LNCAP (cell line): ENCODE data around the gene FAM149B1.

Source experiments
- TF ChIP-seq, protein P1 (sequence below): fragments of 450-650 bp; IDR thresholded peaks from 2 replicates; pipeline ENCODE4 v1.5.1; 2017; ENCODE audit warnings: mild to moderate bottlenecking

FAM149B1 gene

DNA sequence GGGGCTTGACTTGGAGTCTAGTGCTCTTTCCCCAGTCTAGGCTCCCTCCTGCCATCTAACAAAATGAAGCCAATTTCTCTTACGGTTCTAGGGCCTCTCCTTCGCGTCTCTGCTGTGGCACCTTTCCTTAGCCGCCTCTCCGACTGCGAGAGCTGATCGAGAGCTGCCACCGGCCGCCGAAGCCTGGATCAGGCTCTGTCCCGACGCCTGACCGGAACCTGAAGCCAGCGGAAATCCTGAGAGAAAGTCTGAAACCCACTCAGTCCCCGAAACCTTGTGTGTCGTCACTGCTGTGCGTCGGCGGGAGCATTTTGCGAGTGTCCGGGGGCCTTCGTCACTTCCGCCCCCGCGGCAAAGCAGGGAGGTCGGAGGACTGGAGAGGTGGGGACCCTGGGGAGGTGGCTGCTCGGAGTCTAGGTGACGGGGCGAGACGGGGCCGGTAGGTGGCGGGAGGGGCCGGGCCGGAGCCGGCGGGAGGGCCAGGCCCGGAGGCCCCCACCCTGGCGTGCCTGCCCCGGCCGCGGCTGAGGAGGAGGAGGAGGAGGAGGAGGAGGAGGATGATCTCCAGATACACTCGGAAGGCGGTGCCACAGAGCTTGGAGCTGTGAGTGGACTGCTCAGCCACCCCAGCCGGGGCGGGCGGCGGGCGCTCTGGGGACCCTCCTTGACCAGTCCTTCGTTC, at the start of gene FAM149B1, which contains the start of gene ECD:
TSS of gene FAM149B1 (plus strand) at position 337 of the 682 bp plus-strand sequence. CDS start at position 558, 221 bp downstream.
TSS of gene ECD (minus strand) at position 226 of the 682 bp plus-strand sequence. CDS start 4,071 bp downstream, outside the sequence.
- TF ChIP-seq, protein P1, sequence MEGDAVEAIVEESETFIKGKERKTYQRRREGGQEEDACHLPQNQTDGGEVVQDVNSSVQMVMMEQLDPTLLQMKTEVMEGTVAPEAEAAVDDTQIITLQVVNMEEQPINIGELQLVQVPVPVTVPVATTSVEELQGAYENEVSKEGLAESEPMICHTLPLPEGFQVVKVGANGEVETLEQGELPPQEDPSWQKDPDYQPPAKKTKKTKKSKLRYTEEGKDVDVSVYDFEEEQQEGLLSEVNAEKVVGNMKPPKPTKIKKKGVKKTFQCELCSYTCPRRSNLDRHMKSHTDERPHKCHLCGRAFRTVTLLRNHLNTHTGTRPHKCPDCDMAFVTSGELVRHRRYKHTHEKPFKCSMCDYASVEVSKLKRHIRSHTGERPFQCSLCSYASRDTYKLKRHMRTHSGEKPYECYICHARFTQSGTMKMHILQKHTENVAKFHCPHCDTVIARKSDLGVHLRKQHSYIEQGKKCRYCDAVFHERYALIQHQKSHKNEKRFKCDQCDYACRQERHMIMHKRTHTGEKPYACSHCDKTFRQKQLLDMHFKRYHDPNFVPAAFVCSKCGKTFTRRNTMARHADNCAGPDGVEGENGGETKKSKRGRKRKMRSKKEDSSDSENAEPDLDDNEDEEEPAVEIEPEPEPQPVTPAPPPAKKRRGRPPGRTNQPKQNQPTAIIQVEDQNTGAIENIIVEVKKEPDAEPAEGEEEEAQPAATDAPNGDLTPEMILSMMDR, result no peak

DNA sequence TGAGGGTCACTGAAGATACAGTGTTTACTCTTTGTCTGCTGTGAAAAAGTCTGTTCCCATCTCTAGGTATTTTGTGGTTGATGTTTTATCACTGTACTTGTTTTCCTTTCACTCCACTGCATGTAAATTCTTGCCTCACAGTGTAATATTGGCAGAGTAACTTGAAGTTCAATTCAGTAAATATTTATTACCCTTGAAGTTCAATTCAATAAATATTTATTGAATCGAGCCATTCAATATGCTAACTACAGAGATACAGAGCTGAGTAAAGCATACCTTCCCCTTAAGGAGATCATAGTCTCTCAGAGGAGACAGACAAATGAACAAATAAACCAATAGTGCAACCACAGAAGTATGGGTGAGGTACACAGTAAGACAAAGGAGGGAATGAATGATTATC, 48.5 kb upstream of the FAM149B1 start:
- TF ChIP-seq, protein P1, result no peak

DNA sequence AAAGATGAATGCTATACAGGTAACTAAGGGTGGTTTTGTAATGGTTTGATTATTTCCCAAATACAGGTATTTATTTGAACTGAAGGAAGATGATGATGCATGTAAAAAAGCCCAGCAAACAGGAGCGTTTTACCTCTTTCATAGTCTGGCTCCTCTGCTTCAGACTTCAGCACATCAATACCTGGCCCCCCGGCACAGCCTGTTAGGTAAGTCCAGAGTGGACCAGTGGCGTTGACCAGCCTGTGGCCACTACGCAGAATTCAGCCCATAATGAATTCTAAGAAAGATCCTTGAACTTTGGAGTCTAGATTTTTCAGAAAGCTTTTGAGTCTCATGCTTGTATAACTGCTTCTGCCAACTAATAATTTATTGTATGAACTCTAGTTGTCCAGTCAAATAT, 48.0 kb upstream of the FAM149B1 start:
- TF ChIP-seq, protein P1, result no peak

DNA sequence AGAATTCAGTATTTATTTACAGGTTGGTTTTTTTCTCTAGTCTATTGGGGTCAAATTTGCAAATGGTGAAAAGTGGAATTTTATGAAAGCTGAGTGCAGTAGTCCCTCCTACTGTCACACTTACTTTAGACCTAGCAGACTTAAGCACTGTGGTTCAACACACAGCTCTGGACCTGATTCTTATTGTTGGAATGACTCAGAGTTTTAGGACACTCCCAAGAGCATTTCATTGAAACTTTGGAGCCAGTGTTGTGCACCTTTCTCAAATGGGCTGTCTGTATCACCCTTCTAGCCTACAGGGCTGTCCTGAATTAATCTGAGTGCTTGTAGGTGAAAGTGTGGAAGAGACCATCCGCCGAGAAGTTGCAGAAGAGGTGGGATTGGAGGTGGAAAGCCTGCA, 41.6 kb upstream of the FAM149B1 start:
- TF ChIP-seq, protein P1, result no peak

DNA sequence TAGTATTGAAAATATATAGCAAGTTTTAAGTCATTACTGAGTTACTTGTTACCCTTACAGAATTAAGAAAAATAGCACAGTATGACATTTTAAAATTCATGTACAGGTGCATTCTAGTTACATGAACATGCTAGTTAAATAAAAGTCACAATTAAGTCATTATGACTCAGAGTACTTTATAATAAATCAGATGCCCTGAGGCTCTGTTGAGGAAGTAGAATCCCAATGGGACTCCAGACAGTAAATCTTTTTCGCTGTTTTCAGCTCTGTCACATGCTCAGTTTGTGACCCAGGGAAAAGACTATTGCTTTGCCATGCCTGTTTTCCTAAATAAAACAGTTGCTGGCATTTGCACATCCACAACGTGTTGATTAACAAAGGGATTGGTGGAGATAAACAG, 36.6 kb upstream of the FAM149B1 start:
- TF ChIP-seq, protein P1, result no peak

DNA sequence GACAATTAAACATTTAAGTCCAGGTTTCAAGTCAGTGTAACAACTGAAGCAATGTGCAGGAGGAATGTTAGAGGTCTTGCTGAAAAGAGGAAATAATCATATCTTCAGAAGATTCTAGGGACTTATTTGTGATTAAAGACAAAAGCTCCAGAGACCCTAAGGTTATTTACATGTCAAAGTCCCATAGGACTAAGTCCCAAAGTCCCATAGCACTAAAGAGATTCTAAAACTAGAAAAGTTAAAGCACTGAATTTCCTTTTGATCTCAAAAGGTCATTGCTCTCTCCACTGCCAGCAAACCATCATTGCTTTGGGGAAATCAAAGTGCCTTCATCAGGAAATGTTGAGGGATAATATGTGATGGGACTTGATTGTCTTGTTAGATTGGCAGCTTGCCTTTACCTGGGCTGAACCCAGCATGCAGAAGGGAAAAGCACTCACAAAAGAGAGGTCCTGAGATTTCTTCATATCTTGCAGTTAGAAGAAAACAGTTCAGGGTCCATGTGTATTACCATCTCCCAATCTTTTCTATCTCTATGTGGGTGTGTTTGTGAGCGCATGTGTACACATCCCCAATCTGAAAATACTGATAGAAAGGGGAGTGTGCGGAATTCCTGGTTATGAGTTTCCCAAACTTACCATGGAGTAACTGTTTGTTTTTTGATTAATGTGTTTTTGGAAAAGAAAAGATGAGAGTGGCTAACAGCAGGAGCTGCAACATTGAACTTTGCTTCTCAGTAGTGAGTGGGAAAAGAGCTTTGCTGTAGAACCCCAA, 35.8 kb upstream of the FAM149B1 start:
- TF ChIP-seq, protein P1, result no peak

DNA sequence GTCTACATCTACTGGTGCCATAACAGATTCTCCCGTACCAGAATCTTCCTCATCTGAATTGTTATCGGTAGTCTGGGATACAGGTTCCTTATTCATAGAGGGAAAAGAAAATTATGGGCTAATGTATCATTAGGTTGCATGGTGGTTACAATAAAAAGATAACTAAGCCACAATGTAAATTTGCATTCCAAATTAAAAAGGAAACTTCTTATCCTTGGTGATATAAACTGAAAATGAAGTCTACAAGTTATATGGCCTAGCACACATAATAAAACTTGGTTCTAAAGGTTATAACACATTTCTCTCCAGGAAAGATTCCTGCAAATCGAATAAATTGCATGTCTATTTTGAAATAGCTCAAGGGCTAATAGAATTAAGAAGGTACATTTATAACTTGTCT, 33.2 kb upstream of the FAM149B1 start:
- TF ChIP-seq, protein P1, result no peak
